HCT116 (cell line): ENCODE measurements around the gene DND1. TPM values are rescaled to one million over a fixed set of nuclear protein-coding genes. Genes with fewer than 3 reads are reported as not detected.
"Not testable (repeated sequence)": the region's sequence is repeated elsewhere in the genome, so short reads cannot be mapped to it uniquely, and the experiment has no call there.

ENCODE experiments used
- ATAC-seq: fragments of 200-7000 bp; cut with Tn5 transposase; 2 replicates; pipeline ENCODE4 v1.9.1; 2020; ENCODE audit warnings: mild to moderate bottlenecking, moderate library complexity
- BruUV-seq: library from RNA; stranded (reverse); fragments of 400-500 nt; replicated peaks from 2 replicates; lab custom pipeline; 2021; lab: Mats Ljungman, UMichigan
- CTCF ChIA-PET: fragments of 300-600 bp; sonication (Branson Sonifier 250); formaldehyde crosslinking; loops from one replicate; lab custom pipeline; 2021; ENCODE audit warnings: antibody characterized with exemption; lab: Charles Lee
- POLR2A ChIA-PET: fragments of 300-600, 350-600 bp; sonication (Branson Sonifier 250); formaldehyde crosslinking; loops from one replicate; lab custom pipeline; 2021; ENCODE audit warnings: antibody characterized with exemption; lab: Charles Lee
- RAD21 ChIA-PET, 2 experiments: fragments of 300-600 bp; sonication (Branson Sonifier 250); formaldehyde crosslinking; loops; one replicate each; lab custom pipeline; 2023; ENCODE audit warnings: low total read pairs in 2 of 2; ENCODE audit not compliant: uncharacterized antibody in 2 of 2, unreplicated experiment in 2 of 2, low non-redundant PET in 1 of 2; lab: Charles Lee
- DNase-seq: peaks from one replicate; pipeline ENCODE4 v3.0.0-alpha.2; 2010; ENCODE audit warnings: low read depth, low spot score
- H2AFZ ChIP-seq: fragments of 200-600 bp; shearing (Covaris generic), sonication (generic); 2 replicates; pipeline ENCODE4 v1.6.1; 2017; ENCODE audit warnings: low read depth, mixed run types, mixed read lengths, antibody characterized with exemption, low read length; ENCODE audit not compliant: poor library complexity, severe bottlenecking
- H3K27ac ChIP-seq: 2 replicates; pipeline ENCODE4 v1.5.1; 2012; ENCODE audit warnings: low read depth, low read length
- H3K27me3 ChIP-seq: fragments of 200-600 bp; sonication (generic); 2 replicates; pipeline ENCODE4 v1.6.1; 2016; ENCODE audit warnings: mixed run types, low read length, mixed read lengths; ENCODE audit not compliant: insufficient read depth
- H3K36me3 ChIP-seq, 2 experiments: fragments of 200-500 bp in 1 of 2; fragments of 200-600 bp in 1 of 2; sonication (Bioruptor generic) in 1 of 2; sonication (generic) in 1 of 2; 2 replicates each; pipeline versions ENCODE4 v1.5.1 to v1.6.1; 2014 to 2016; ENCODE audit warnings: low read length in 2 of 2, inconsistent platforms in 1 of 2, mixed read lengths in 1 of 2, mixed run types in 1 of 2; ENCODE audit not compliant: insufficient read depth in 2 of 2, control insufficient read depth in 1 of 2
- H3K4me1 ChIP-seq, 2 experiments: fragments of 200-600 bp in 1 of 2; sonication (generic) in 1 of 2; 2 replicates each; pipeline versions ENCODE4 v1.5.1 to v1.6.1; 2012 to 2017; ENCODE audit warnings: low read length in 2 of 2, inconsistent platforms in 1 of 2, mild to moderate bottlenecking in 1 of 2, mixed read lengths in 1 of 2, mixed run types in 1 of 2, moderate library complexity in 1 of 2; ENCODE audit not compliant: insufficient read depth in 2 of 2, control insufficient read depth in 1 of 2
- H3K4me2 ChIP-seq: fragments of 200-600 bp; sonication (generic); 2 replicates; pipeline ENCODE4 v1.6.1; 2017; ENCODE audit warnings: mixed run types, low read length, mixed read lengths
- H3K4me3 ChIP-seq, 2 experiments: fragments of 200-600 bp in 1 of 2; sonication (generic) in 1 of 2; replicated peaks in 1 of 2; 2 replicates each; pipeline ENCODE4 v1.5.1; 2011 to 2016; ENCODE audit warnings: low read length in 2 of 2, control low read depth in 1 of 2, low read depth in 1 of 2, mild to moderate bottlenecking in 1 of 2, mixed read lengths in 1 of 2, mixed run types in 1 of 2
- H3K79me2 ChIP-seq: fragments of 200-600 bp; sonication (generic); 2 replicates; pipeline ENCODE4 v1.6.1; 2017; ENCODE audit warnings: mild to moderate bottlenecking, mixed run types, low read length, moderate library complexity, mixed read lengths; ENCODE audit not compliant: insufficient read depth
- H3K9ac ChIP-seq: fragments of 200-600 bp; sonication (generic); 2 replicates; pipeline ENCODE4 v1.6.1; 2016; ENCODE audit warnings: low read length, mixed read lengths
- H3K9me2 ChIP-seq: fragments of 200-600 bp; sonication (generic), shearing (Covaris generic); 2 replicates; pipeline ENCODE4 v1.6.1; 2017; ENCODE audit warnings: mixed run types, mild to moderate bottlenecking, moderate library complexity; ENCODE audit not compliant: insufficient read depth
- H3K9me3 ChIP-seq, 2 experiments: fragments of 200-500 bp in 1 of 2; fragments of 200-600 bp in 1 of 2; sonication (Bioruptor generic) in 1 of 2; sonication (generic) in 1 of 2; 2 replicates each; pipeline ENCODE4 v1.6.1; 2014 to 2017; ENCODE audit warnings: low read length in 2 of 2, mixed read lengths in 2 of 2, inconsistent platforms in 1 of 2, low read depth in 1 of 2, mild to moderate bottlenecking in 1 of 2, mixed run types in 1 of 2, moderate library complexity in 1 of 2; ENCODE audit not compliant: control insufficient read depth in 1 of 2, insufficient read depth in 1 of 2
- H4K20me1 ChIP-seq: fragments of 200-600 bp; sonication (generic), shearing (Covaris generic); 2 replicates; pipeline ENCODE4 v1.6.1; 2017; ENCODE audit warnings: mixed run types, mild to moderate bottlenecking, moderate library complexity; ENCODE audit not compliant: insufficient read depth
- ATF3 ChIP-seq: IDR thresholded peaks from 2 replicates; pipeline ENCODE4 v1.6.1; 2012
- CTCF ChIP-seq, 3 experiments: fragments of 200-600 bp in 1 of 3; sonication (generic) in 1 of 3; IDR thresholded peaks in 2 of 3; conservative IDR thresholded peaks in 1 of 3; 2 replicates each; pipeline ENCODE4 v1.5.1; 2012 to 2017; ENCODE audit warnings: low read depth in 2 of 3, low read length in 2 of 3, antibody characterized with exemption in 1 of 3, borderline replicate concordance in 1 of 3, control low read depth in 1 of 3, mild to moderate bottlenecking in 1 of 3, mixed read lengths in 1 of 3, mixed run types in 1 of 3, moderate library complexity in 1 of 3; ENCODE audit not compliant: insufficient read depth in 1 of 3
- EGR1 ChIP-seq: IDR thresholded peaks from 2 replicates; pipeline ENCODE4 v1.6.1; 2012; ENCODE audit warnings: low read depth
- EZH2 ChIP-seq: fragments of 200-600 bp; sonication (generic); IDR thresholded peaks from 2 replicates; pipeline ENCODE4 v1.6.1; 2017; ENCODE audit warnings: antibody characterized with exemption, mixed run types
- EZH2phosphoT487 ChIP-seq: fragments of 200-600 bp; IDR thresholded peaks from 2 replicates; pipeline ENCODE4 v1.6.1; 2018; ENCODE audit warnings: antibody characterized with exemption, borderline replicate concordance
- POLR2A ChIP-seq: IDR thresholded peaks from 2 replicates; pipeline ENCODE4 v1.7.0; 2011; ENCODE audit warnings: borderline replicate concordance; ENCODE audit not compliant: insufficient read depth, insufficient read length; ENCODE audit errors: extremely low read depth
- REST ChIP-seq: IDR thresholded peaks from 2 replicates; pipeline ENCODE4 v1.6.1; 2012; ENCODE audit warnings: low read depth
- TCF7L2 ChIP-seq: IDR thresholded peaks from 2 replicates; pipeline ENCODE4 v1.7.0; 2011; ENCODE audit warnings: borderline replicate concordance, inconsistent platforms; ENCODE audit not compliant: insufficient read depth, insufficient read length; ENCODE audit errors: extremely low read depth
- ZNF274 ChIP-seq: fragments of 200-500 bp; sonication (Bioruptor generic); IDR thresholded peaks from 2 replicates; pipeline ENCODE4 v1.6.1; 2014; ENCODE audit warnings: mild to moderate bottlenecking, low read depth, low read length, inconsistent platforms
- intact Hi-C: fragments of 100-400 bp; cut with micrococcal nuclease; formaldehyde crosslinking; loops from 2 replicates; pipeline ENCODE4 v1.10.0; 2022
- total RNA-seq: library from RNA; stranded (reverse); gene quantifications from one replicate; pipeline ENCODE4 v1.2.1, GENCODE V29; 2021; ENCODE audit not compliant: unreplicated experiment

Gene DND1
- total RNA-seq, 1 experiment from 2014 or later: 2.3 TPM

GRCh38 chr5:140718266-140718592 is 44.9 kb upstream of the DND1 start:
- Histone ChIP-seq H3K9me3 (no peaks in the 10 kb centered on the region), H2AFZ (peak overlapping the region; percentile 98), H3K36me3 (no peaks in the 10 kb centered on the region), H3K9me2 (no peaks in the 10 kb centered on the region), H3K79me2 (no peaks in the 10 kb centered on the region), H4K20me1 (no peaks in the 10 kb centered on the region), H3K27ac (peak overlapping the region; percentile 80), H3K4me3 (peak overlapping the region in 1 of 2 experiments; percentile 42; a peak in 1 of 4 replicates), H3K27me3 (no peaks in the 10 kb centered on the region), H3K4me2 (peak overlapping the region; percentile 77), H3K9ac (peak overlapping the region; percentile 59), H3K4me1 (peaks cover 12 to 28% of the 10 kb centered on the region in 2 experiments)
- no peak for TF ChIP-seq EGR1
- no peak for TF ChIP-seq REST
- TF ChIP-seq ATF3: no peak
- TF ChIP-seq TCF7L2: no peak
- TF ChIP-seq EZH2phosphoT487: no peak
- TF ChIP-seq ZNF274: no peak
- TF ChIP-seq CTCF (IDR thresholded peaks at IDR 0.05 in 2 of 3, conservative IDR thresholded peaks at IDR 0.05 in 1 of 3; ENCODE audit: borderline replicate concordance in 1 of 3, insufficient read depth in 1 of 3, low read depth in 2 of 3, low read length in 2 of 3): no peak
- no peak for TF ChIP-seq EZH2
- TF ChIP-seq POLR2A: no peak
- intact Hi-C loops: loop anchor here (2.0 to 5.0 kb wide), 5 partner anchors 53 to 476 kb away; partner anchors contain the start of genes ANKHD1 and WDR55
- BruUV-seq: TSS peak; percentile 93
- RAD21 ChIA-PET: interaction anchor here in 1 of 2 experiments (0.6 kb wide), 1 partner anchor 43 kb away, joined by 3 read pairs; no protein-coding TSS in a partner anchor
- CTCF ChIA-PET: interaction anchor here (0.7 to 2.7 kb wide), 7 partner anchors 29 to 478 kb away, joined by 3 to 27 read pairs (median 5); partner anchors contain the start of gene HBEGF
- peak; percentile 4 for ATAC-seq
- POLR2A ChIA-PET: interaction anchor here (1.0 to 2.4 kb wide), 6 partner anchors 7 to 372 kb away, joined by 3 to 9 read pairs (median 5); partner anchors contain the start of genes ANKHD1, HARS1, HARS2 and HBEGF
- no peak for DNase-seq

- intact Hi-C loops: loop anchor here (5.0 kb wide), 1 partner anchor 474 kb away; no protein-coding TSS in a partner anchor
- H3K4me3 ChIP-seq, H3K9ac ChIP-seq, H3K9me2 ChIP-seq, H3K27me3 ChIP-seq, H3K4me2 ChIP-seq, H3K27ac ChIP-seq, H2AFZ ChIP-seq, DNase-seq, ATAC-seq, H3K36me3 ChIP-seq, RAD21 ChIA-PET, BruUV-seq, H3K79me2 ChIP-seq, H3K9me3 ChIP-seq, POLR2A ChIA-PET, H4K20me1 ChIP-seq: not testable (repeated sequence)
- peaks cover 23 to 43% of the 10 kb centered on the region in 2 experiments for H3K4me1 ChIP-seq
- CTCF ChIA-PET: interaction anchor here (1.0 kb wide), 1 partner anchor 477 kb away, joined by 3 read pairs; no protein-coding TSS in a partner anchor
These were observed 42.9 kb upstream of the DND1 start for GRCh38 chr5:140716238-140716637.
